ENCODE measurements around the gene AKT2.
A peak's percentile ranks its signal among the peaks of the same experiment; 100 is the strongest.
"Not testable (repeated sequence)": the region's sequence is repeated elsewhere in the genome, so short reads cannot be mapped to it uniquely, and the experiment has no call there.

AKT2 gene

DNA sequence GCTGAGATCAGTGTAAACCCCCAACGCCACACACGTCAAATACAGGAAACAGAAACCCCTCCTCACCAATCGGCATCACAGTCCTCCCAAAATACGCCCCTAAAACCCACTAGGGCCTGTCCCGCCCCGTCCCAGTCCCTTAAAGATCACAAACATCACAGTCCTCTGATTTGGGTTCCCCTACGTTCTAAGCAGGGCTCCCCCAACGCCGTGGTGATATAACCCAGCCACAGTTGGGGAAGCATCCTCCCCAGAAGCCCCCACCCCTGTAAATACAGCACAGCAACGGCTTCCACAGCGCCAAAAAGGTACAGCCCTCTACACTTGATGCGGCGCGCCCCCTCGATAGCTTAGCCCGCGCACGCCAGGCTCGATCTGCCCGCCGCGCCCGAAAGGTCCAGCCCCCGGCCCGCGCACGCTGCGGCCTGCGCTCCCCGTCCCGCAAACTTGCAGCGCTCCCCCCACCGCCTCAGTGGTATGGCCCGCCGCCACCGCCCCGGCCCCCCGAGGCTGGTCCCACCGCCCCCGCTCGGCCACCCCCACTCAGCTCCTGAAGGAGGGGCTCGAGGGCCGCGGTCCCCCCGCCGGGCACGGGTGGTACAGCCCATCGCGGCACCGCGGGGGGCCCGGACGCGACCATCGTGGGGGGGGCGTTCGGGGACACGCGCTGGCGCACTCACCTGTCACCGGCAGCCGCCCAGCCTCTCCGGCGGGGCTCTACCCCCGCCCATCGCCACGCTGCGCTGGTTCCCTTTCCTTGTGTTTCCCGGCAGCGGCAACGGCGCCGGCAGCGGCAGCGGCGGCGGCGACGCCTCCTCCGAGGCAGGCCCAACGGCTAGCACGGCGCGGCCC, at the start of gene AKT2:
TSS of gene AKT2 (minus strand) at position 845 of the 852 bp plus-strand sequence. CDS start 20,078 bp downstream, outside the sequence.
- peak; percentile 10 for DNase-seq (ENCODE audit: low read depth)

DNA sequence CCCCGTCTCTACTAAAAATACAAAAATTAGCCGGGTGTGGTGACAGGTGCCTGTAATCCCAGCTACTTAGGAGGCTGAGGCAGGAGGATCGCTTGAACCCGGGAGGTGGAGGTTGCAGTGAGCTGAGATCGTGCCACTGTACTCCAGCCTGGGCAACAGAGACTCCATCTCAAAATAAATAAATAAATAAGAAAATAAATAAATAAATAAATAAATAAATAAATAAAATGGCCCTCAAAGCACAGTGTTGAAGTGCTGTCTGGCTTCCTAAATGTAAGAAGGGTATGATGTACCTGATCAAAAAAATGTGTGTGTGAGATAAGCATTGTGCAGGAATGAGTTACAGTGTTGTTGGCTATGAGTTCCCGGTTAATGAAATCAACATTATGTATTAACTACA, 47.9 kb upstream of the AKT2 start:
- DNase-seq (ENCODE audit: low read depth): not testable (repeated sequence)

DNA sequence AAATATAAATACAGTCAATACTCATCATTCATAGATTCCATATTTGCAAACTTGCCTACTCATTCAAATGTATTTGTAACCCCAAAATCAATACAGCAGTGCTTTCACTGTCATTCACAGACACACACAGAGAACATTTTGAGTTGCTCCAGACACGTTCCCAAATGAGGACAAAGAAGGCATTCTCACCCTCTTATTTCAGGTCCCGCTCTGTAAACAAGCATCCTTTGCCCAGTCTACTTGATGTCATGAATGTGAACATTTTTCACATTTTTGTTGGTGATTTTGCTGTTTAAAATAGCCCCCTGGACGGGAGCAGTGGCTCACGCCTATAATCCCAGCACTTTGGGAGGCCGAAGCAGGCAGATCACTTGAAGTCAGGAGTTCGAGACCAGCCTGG, 47.5 kb upstream of the AKT2 start:
- DNase-seq (ENCODE audit: low read depth): no peak

DNA sequence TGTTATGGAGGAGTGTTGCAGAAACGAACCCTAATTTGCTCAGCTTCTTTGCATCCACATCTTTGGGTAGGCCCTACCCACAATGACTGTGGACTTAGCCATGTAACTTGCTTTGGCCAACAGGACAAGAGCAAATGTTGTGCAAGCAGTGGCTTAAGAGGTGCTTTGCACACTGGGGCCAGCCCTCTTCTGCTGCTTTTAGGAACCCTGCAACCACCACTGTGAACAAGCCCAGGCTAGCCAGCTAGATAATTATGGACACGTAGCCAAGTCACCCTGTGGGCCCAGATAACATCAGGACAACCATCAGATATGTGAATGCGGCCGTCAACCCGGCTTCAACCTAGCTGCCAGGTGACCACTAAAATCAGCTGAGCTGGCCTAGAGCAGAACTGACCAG, 45.9 kb upstream of the AKT2 start:
- DNase-seq (ENCODE audit: low read depth): no peak

DNA sequence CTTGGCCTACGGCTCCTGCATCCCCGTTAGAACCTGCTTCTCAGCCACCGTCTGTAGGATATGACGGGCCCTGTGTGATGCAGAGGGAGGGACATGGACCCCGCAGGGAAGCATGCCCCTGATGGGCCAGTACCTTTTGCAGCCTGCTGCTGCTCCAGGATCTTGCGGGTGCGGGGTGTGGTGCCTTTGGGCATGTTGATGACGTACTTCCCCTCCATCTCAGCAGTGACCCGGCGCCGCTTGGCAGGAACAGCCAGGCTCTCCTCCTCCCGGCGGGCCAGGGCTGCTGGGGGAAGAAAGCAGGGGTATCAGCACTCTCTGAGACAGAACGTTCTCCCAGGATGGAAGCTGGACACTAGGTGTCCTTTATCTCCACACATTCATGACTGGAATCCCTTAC, 41.1 kb upstream of the AKT2 start:
- no peak for DNase-seq (ENCODE audit: low read depth)

DNA sequence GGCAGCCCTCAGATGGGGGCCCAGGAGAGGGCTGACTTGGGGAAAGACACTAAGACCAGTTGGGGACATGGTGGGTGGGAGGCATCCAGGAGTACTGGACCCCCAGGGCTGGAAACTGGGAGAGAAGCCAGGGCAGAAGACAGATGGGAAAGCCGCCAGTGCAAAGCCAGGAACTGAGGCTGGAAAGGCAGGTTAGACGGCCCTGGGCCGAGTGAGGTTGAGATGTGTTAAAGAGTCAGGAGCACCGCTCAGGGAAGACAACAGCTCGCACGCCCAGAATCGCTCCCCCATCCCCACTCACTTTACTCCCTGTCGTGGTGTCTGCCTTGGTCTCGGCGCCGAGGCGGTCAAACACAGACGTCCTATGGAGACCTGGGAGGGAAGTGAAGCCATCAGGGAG, 38.6 kb upstream of the AKT2 start:
- no peak for DNase-seq (ENCODE audit: low read depth)

DNA sequence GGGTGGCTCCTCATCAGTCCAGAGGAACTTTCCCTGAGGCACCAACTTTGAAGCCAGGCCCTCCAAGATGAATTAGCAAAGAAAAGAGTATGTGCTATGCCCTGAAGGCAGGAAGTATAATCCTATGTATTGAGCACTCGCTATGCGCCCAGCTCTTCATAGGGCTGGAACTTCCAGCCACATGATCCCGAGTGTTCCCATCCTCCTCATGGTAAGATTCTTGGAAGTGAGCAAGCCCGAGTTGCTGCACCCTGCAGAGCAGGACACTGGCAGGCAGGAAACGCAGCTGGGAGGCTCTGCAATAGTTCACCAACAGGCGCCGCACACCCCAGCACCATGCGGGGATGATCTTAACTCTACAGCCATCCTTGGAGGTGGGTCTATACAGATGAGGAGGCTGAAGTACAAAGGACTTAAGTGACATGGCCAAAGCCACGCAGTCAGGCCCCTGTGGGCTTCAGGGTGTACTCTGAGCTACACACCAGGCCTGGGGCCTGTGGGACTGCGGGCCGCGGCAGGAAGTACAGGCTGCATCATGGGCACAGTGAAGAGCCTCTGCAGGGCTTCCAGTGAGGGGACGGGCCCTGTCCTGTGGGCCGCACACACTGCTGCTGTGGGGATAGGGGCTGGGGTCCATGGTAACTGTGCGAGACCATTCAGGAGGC, 37.9 kb upstream of the AKT2 start:
- no peak for DNase-seq (ENCODE audit: low read depth)

DNA sequence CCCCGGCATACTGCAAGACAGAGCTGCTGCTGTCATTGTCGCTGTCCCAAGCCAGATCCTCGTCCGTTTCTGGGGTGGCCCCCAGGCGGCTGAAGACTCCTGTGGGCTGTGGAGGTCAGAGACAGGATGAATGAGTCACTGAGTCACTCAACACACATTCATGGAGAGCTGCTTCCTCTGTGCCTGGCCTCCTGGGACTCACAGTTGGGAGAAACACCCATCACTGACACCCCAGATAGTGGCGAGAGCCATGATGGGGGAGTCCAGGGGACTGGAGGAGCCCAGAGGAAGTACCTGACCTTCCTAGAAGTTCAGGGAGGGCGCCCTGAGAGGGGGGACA, 37.1 kb upstream of the AKT2 start:
- DNase-seq (ENCODE audit: low read depth): no peak

DNA sequence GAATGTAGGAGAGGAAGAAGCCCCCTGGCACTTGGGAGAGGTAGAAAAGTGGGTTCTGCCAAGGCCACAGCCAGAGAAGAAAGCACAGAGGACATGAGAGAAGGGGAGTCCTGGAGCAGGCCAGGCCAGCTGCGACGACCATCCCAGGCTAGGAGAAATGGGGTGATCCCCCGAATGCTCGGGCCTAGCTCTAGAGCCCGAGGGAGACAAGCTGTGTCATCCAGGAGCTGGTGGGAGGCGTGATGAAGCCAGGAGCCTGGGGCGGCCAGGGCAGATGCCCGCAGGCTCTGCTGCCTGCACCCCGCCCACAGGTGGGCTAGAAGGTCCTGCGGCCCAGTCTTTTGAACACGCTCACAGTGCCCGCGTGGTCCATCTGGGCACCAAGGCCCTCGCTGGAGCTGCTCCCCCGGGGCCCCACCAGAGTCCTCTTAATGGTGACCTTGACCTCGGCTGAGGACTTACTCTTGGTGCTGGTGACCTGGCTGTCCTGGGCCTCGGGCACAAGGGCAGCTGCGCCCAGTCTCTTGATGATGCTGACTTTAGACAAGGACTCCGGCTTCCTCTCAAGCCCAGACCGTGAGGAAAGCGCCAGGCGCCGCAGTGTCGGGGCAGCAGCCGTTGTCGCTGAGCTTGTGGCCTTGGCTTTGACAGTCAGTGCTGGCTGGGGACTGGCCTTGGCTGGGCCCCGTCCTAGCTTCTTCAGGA, 36.6 kb upstream of the AKT2 start:
- DNase-seq (ENCODE audit: low read depth): no peak

DNA sequence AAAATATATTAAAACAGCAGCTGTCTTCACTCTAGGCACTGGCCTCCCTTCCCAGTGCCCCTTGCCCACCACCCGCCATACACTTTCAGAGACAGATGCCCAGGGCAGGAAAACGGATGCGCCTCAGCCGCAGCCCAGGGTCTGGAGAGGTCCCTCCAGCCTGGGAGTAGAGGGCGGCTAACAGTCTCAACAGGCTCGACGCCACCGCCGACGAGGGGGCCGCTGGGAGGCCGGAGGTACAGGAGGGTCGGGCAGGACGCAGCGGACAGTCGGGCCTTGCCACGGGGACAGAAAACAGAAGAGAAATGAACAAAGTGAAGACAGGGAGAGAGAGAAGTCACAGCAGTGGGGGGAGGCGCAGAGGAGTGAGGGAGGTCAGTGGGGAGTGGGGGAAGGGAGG, 35.9 kb upstream of the AKT2 start:
- DNase-seq (ENCODE audit: low read depth): no peak

DNA sequence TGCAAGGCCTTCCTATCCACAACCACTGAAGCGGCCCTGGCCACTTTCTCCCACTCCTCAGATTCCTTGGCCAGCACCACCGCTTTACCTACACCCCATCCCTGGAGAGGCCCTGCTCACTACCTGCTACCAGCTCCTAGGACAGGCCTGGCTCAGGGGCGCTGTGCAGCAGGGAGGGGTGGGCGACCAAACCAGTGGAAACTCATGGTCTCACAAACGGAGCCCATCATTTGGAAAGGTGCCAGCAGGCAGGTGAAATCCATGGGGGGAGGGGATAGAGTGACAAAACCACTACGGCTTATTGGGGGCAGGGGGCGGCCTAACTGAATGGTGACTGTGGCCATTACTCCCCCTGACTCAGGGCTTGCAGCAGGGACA, 35.4 kb upstream of the AKT2 start:
- DNase-seq (ENCODE audit: low read depth): no peak

DNA sequence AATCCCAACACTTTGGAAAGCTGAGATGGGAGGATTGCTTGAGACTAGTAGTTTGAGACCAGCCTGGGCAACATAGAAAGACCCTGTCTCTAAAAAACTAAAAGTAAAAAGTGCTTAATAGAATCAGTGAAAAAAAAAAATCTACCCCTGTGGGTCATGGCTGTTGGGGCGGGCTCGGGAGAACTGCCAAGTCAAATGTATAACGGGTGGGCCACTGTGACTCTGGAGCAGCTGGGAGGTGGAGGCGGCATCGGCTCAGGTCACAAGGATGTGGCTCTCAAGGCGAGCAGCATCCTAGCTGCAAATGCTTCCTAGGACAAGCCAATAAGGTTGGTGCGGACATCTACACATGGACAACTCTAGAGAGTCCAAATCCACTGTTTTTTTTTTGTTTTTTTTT, 32.2 kb upstream of the AKT2 start:
- DNase-seq (ENCODE audit: low read depth): no peak

DNA sequence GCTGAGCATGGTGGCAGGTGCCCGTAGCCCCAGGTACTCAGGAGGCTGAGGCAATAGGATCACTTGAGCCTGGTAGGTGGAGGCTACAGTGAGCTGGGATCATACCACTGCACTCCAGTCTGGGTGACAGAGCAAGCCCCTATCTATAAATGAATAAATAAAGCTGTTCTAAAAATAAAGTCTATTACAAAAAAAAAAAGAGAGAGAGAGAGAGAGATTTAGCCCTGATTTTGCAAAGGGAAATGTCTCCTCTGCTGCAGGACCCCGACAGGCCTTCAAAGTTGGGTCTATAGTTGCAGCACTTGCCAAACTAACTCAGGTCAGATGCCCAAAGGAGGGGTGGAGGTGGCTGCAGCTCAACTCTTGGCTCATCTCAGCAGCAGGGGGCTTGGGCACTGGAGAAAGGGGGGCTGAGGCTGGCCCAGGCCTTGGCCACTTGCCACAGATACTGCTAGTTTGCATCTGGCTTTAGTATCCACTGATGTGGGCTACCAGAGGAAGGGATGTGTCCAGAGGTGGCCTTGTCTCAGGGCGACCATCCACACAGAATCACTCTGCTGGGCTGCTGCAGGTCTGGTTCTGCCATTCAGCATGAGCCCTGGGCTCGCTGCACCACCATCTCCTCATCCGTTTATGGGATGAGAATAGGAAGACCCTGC, 30.8 kb upstream of the AKT2 start:
- no peak for DNase-seq (ENCODE audit: low read depth)

DNA sequence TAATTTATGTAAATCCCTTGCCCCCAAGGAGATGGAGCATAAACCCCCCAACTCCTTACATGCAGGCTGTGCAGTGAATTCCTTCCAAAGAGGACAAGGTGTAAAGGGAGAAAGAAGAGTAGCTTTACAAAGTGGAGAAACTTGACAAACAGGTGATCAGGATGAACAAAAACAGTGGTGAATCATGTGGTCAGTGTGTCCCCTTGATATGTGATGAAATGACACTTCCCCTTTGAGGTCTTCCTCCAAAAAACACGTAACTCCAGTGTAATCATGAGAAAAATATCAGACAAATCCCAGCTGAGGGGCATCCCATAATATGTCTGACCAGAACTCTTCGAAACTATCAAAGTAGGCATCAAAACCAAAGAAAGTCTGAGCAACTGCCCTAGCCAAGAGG, 29.5 kb upstream of the AKT2 start:
- no peak for DNase-seq (ENCODE audit: low read depth)

DNA sequence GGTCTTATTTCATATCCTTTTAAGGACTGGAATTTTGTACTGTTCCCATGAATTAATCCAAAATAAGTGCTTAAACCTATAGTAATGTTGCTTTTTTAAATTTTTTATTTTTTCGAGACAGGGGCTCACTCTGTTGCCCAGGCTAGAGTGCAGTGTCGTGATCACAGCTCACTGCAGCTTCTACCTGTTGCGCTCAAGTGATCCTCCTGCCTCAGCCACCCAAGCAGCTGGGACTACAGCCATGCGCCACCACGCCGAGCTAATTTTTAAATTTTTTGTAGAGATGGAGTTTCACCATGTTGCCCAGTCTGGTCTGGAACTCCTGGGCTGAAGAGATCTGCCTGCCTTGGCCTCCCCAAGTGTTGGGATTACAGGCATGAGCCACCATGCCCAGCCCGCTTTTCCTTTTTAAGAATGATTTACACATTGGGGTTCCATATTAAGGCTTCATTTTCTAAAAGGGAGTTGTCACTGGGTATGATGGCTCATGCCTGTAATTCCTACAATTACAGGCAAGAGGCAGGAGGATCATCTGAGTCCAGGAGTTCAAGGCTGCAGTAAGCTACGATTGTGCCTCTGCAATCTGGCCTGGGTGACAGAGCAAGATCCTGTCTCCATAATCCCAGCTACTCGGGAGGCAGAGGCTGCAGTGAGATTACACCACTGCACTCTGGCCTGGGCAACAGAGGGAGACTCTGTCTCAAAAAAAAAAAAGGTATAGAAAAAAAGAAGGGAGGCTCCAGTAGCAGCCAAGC, 28.3 kb upstream of the AKT2 start:
- DNase-seq (ENCODE audit: low read depth): no peak

DNA sequence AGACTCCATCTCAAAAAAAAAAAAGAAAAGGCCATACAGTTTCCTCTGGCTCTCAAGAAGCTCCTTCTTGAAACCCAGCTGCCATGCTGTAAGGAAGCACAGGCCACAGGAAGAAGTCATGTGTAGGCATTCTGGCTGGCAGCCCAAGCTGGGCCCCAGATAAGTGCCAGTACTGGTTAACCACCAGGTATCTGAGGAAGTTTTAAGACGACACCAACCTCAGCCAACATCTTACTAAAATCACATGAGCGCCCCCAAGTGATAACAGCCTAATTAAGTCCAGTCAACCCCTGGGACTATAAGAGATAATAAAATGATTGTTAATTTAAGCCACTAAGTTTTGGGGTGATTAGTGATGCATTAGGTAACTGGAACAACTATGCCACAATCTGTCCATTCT, 27.4 kb upstream of the AKT2 start:
- no peak for DNase-seq (ENCODE audit: low read depth)

DNA sequence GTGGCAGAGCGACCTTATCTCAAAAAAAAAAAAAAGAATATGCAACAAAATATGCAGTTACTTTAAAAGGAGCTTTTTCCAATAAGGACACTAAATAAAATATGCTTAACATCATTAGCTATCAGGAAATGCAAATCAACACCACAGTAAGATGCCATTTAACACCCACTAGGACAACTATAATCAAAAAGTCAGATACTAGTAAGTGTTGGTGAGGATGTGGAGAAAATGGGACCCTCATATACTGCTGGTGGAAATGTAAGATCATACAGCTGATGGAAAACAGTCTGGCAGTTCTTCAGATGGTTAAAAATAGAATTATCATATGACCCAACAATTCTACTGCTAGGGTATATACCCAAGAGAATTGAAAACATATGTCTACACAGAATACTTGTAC, 24.5 kb upstream of the AKT2 start:
- no peak for DNase-seq (ENCODE audit: low read depth)

DNA sequence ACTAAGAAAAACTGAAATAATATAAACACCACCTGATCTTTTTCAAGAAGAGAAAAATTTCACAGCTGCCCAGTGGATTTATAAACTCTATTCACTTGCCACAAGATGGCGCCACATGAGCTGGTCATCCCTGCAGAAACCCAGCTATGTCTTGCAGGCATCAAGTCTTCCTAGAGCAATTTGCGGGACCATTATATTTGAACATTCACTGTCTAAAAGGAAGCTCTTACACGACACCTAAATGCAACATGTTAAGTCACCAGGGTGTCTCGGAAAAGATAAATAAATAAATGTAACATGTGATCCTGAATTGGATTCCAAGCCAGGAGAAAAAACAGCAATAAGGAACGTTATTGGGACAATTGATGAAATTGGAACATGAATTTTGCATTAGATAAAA, 20.3 kb upstream of the AKT2 start:
- peak; percentile 39 for DNase-seq (ENCODE audit: low read depth)

DNA sequence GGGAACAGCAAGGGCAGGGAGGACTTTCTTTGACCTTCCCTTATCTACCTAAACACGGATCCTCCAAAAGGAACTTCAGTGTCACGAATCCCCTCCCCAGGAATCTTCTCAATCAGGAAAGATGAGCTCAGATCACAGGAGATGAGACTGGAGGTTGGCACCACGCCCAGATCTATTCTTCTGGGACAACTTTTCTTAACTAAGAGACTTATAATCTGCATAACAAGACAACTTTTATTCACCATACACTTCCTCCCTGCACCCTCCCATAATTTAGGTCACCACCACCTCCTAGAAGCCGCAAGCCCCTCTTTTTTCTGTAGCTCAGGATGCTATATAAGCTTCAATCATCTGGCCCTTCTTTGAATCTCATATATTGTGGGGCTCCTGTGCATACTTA, 19.2 kb upstream of the AKT2 start:
- DNase-seq (ENCODE audit: low read depth): no peak

DNA sequence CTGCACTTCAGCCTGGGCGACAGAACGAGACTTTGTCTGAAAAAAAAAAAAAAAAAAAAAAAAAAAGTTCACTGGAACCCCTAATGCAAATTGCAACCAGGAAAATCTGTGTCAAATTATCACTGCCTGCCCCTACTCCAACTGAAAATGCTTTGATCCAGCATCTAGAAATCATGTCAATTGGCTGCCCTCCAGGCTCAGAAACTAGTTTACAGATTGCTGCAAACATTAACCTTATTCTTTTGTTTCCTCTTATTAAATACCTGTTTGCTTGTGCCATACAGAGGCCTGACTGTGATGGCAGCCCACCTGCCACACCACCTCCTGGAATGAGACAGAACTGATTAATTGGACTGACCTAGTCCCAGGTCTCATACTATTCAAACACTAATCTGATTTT, 18.6 kb upstream of the AKT2 start:
- DNase-seq (ENCODE audit: low read depth): no peak

DNA sequence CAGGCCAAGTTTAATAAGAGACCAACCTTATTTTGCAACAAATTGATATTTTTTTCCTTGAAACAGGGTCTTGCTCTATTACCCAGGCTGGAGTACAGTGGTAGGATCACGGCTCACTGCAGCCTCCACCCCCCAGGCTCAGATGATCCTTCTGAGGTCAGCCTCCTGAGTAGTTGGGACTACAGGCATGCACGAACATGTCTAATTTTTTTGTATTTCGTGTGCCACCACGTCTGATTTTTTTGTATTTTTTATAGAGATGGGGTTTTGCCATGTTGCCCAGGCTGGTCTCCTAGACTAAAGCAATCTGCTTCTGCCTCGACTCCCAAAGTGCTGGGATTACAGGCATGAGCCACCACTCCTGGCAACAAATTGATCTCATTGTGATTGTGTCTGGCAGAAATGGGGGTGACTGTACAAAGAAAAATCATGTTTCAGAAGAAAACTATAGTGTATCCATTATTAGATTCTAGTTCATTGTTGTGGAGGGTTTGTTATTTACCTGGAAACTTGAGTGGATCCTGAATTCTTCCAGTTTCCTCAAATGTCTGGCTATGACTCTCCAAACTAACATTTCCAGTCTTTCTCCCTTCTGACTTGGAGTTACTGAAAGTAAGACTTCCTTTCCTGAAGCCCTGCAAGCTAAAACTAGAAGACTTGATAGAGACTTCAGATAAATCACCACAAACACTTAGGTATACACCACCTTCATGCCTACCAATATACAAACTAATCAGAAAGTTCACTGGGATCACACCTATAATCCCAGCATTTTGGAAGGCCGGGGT, 17.3 kb upstream of the AKT2 start:
- no peak for DNase-seq (ENCODE audit: low read depth)

Measured in activated T-helper 1 cell treated with Interleukin-2 at 50 U/mL for 16 hours (primary cell).